Suprapubic skin (tissue), 4 donors: ENCODE measurements around the gene HEATR3.

ENCODE experiments used
- CTCF ChIP-seq, 2 donors: fragments of 200-600 bp in 1 of 2; fragments of 450-650 bp in 1 of 2; sonication (generic) in 1 of 2; IDR thresholded peaks; one replicate each; pipeline ENCODE4 v1.5.1; 2016 to 2019; ENCODE audit warnings: antibody characterized with exemption in 2 of 2, mild to moderate bottlenecking in 1 of 2, moderate library complexity in 1 of 2
- POLR2A ChIP-seq, 2 donors: fragments of 450-650 bp; IDR thresholded peaks; one replicate each; pipeline ENCODE4 v1.6.1; 2017; ENCODE audit warnings: antibody characterized with exemption in 2 of 2, mild to moderate bottlenecking in 2 of 2, moderate library complexity in 2 of 2
- POLR2AphosphoS5 ChIP-seq, 3 donors: sonication (generic); formaldehyde crosslinking; IDR thresholded peaks; one replicate each; pipeline ENCODE4 v1.6.1; 2017; ENCODE audit warnings: antibody characterized with exemption in 3 of 3

- TF ChIP-seq CTCF (IDR thresholded peaks at IDR 0.05) (no peak), POLR2A (IDR thresholded peaks at IDR 0.05) (no peak), POLR2AphosphoS5 (IDR thresholded peaks at IDR 0.05) (no peak)
Observed at GRCh38 chr16:50040018-50040417, 25.8 kb upstream of the HEATR3 start.
